T-helper 22 cell (primary cell): ENCODE results near the gene LOXHD1.

Source experiments
- DNase-seq: peaks from one replicate; pipeline ENCODE4 v3.0.0-alpha.2; 2020; ENCODE audit warnings: low read depth

Gene LOXHD1, protein sequence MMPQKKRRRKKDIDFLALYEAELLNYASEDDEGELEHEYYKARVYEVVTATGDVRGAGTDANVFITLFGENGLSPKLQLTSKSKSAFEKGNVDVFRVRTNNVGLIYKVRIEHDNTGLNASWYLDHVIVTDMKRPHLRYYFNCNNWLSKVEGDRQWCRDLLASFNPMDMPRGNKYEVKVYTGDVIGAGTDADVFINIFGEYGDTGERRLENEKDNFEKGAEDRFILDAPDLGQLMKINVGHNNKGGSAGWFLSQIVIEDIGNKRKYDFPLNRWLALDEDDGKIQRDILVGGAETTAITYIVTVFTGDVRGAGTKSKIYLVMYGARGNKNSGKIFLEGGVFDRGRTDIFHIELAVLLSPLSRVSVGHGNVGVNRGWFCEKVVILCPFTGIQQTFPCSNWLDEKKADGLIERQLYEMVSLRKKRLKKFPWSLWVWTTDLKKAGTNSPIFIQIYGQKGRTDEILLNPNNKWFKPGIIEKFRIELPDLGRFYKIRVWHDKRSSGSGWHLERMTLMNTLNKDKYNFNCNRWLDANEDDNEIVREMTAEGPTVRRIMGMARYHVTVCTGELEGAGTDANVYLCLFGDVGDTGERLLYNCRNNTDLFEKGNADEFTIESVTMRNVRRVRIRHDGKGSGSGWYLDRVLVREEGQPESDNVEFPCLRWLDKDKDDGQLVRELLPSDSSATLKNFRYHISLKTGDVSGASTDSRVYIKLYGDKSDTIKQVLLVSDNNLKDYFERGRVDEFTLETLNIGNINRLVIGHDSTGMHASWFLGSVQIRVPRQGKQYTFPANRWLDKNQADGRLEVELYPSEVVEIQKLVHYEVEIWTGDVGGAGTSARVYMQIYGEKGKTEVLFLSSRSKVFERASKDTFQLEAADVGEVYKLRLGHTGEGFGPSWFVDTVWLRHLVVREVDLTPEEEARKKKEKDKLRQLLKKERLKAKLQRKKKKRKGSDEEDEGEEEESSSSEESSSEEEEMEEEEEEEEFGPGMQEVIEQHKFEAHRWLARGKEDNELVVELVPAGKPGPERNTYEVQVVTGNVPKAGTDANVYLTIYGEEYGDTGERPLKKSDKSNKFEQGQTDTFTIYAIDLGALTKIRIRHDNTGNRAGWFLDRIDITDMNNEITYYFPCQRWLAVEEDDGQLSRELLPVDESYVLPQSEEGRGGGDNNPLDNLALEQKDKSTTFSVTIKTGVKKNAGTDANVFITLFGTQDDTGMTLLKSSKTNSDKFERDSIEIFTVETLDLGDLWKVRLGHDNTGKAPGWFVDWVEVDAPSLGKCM (N-terminal part only)

DNA sequence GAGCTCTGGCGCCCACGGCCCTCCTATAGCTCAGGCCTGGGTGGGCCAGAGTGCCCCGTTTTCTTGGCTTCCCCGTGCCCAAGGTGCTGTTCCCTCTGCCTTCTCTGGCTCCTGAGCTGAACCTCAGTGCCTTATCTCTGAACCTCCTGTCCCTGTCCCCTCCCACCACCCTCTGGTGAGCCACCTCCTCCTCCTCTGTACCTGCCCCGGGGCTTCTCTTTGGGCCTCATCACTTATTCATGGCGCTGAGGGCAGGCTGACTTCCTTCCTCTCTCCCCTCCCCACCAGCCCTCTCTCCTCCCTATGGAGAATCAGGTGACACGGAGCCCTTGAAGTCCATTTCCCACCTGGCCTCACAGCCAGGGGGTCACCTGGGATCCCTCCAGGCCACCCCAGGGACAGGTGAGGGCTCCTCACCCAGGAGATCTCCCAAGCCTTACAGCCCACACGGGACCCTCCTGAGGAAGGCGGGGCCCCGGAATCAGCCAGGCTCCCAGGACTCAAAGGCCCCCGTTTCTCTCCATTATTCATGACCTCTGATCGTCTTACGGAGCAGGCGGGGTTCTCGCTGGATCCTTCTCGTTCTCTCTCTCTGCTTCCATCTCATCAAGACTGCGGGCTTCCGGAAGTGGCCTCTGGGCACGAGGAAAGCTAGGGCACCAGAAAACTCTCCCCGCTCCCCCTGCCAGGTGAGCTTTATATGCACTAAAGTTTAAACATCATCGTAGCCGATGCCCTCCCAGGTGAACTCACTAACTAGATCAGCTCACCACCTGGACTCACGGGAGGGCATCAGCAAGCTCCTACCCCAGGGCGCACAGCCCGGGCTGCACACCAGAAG lies at the start of gene LOXHD1:
Gene LOXHD1 (minus strand): TSS at position 106 of the 841 bp plus-strand sequence. CDS start 187 bp downstream, outside the sequence.
- no peak for DNase-seq

DNA sequence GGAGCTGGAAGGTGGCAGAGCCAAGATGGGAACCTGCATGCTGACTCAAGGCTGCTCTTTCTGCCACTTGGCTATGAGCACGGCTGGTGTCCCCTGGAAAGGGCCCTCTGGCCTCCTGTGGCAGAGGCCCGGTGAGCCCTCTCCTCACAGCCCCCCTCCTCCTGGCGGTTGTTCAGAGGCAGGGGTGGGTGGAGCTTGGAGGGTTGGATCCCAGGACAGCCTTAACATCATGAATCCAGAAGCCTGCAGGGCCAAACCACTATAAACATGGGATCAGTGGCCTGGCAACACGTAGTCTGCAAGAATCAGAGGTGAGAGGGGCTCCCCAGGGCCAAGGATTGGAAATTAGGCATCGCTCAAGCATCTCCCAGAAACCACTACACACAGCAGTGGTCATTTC lies 48.5 kb upstream of the LOXHD1 start:
- no peak for DNase-seq

DNA sequence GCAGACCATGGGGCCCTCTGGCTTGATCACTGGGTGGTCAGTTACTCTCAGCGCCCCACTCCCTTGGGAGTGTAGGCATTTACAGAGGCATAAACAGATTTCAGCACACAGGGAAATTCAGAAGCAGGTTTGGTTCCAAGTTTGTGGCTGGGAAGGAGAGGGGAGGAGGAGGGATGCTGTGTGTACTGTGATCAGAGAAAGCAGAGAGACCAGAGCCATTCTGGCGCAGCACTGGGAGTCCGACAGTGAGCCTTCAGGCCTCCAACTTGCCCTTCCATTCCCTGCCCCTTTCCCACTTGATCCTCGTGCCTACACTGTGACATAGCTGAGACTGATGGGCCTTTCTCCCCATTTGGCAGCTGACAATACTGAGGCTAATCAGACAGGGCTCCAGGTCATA lies 47.8 kb upstream of the LOXHD1 start:
- DNase-seq: no peak

DNA sequence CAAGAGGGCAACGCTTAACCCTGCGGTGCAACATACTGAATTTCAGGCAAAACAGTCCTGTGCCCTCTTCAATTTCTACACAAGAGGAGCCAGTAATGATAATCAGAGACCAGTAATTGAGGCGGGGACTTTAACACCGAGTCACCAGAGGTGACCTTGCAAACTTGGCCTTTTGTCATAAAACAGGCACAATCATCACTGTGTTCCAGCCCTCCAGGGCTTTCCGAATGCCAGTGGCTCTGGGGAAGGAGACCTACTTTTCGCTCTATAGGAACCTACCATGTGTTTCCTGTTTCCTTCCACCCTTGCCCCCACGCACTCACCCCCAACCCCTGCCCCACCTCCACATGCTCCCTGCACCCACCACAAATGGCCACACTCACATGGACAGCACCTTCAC lies 47.2 kb upstream of the LOXHD1 start:
- no peak for DNase-seq

DNA sequence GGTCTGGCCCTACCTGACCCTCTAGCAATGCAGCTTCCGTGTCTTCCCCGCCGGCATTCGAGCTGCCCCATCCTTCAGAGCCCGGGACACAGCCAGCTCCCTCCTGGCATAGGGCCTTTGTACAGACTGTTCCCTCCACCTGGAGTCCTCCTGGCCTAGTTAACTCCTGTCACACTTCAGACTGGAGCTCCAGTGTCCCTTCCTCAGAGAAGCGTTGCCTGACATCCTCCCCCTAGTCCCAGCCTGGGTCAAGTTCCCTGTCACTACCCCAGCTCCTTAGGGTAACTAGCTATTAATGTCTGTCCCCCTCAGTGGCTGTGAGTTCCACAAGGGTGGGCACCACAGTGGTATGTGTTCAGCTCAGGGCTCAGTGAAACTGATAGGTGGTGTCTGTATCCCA lies 45.5 kb upstream of the LOXHD1 start:
- no peak for DNase-seq

DNA sequence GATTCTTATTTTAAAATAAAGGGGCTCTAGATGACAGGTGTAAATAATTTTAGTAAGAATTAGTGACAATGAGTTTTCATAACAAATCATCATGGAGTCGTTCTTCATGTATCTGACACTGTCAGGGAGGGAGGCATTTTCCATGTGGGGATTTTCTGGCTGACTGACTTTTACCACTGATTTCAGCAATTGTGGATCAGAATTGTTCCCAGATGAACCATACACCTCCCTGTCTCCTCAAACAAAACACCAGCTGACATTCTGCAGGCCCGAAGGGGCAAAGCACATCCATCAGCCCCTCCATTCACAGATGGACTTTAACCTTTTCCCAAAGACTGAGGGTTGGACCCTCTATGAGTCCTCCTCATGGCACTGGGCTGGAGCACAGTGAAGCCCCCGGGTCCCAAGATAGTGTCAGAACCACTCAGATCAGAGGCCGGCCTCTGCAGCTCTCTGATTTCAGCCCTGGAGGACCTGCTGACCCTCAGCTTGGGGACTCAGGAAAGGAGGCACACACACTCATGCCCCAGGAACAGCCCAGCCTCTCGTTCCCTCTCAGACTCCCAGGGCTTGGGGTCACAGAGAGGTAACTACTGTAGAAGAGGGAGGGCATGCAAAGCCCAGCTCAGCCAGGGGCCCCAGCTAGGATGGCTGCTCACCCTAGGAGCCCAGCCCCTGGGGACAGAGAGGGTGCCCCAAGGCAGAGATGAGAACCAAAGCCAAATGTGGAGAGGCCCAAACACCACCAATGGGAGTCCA lies 43.2 kb upstream of the LOXHD1 start:
- DNase-seq: no peak

DNA sequence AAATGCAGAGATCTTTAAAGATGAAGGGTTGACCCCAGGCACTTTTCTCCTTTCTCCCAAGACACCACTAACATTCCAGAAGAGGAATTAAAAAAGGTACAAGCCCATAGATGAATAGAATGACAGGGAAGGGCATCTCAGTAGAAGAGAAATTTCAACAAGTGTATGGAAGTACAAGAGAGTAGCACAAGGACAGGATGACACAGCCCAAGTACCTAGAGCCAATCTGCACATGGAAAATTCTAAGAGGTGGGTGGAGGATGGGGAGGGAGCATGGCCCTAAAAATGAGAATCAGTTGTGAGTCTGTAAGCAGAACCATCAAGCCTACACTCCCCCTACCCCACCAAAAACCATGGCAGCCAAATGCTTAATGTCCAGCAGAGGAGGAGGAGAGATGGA lies 39.7 kb upstream of the LOXHD1 start:
- DNase-seq: no peak

DNA sequence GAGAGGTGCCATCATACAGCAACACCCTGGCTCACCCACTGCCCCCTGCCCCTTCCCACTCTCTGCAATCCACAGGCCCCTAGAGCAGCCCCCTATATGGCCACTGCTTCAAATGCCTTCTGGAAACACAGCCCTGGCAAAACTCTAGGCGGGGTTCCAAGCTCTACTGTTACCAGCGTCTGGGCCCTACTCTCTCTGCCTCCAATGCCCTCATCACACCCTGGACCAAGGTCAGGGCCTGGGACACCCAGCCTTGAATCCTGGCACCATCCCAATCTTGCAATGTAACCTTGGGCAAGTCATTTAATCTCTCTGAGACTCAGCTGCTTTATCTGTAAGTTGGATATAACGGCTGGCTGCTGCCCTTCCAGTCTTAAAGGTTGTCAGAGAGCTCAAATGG lies 39.2 kb upstream of the LOXHD1 start:
- DNase-seq: no peak

DNA sequence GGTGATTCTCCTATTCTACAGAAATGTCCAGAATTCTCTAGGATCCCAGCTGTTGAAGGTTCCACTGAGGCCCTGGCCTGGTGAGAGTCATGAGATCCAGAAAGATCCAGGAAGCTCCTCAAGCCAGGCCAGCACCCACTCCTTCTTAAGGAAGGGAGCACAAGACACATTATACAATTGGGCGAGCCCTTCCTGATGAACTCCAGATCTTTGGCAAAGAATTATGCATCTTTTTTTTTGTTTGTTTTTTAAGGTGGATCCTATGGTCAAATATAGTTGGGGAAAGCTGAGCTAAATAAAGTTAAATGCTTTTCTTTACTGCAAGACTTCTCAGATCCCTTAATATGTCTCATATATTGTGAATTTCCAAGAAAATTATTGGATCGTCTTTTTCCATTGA lies 37.0 kb upstream of the LOXHD1 start:
- no peak for DNase-seq

DNA sequence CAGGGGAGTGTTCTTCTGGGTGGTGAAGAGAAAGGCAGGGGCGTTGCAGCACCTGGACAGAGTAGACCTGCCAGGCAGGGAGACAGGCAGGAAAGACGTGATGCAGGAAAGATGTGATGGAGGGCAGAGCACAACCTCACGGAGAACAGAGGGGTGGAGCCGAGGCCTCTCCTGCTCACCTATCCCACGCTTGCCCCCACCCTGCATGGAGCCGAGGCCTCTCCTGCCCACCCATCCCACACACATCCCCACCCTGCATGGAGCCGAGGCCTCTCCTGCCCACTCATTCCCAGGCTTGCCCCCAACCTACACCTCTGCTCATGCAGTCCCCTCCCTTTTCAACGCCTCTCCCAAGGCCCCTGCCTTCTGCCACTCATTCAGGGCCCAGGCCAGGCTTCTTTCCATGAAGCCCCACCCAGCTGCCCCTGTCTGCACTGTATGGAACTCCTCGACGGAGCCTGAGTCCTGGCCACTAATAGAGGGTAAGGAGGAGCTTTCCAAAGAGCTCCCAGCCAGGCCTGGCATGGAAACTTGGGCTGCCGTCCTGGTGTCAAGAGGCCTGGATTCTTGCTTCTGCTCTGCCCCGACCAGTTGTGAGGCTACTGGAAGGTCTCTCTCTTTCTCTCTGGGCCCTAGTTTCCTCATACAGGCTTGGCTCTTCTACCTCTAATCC lies 32.0 kb upstream of the LOXHD1 start:
- no peak for DNase-seq

DNA sequence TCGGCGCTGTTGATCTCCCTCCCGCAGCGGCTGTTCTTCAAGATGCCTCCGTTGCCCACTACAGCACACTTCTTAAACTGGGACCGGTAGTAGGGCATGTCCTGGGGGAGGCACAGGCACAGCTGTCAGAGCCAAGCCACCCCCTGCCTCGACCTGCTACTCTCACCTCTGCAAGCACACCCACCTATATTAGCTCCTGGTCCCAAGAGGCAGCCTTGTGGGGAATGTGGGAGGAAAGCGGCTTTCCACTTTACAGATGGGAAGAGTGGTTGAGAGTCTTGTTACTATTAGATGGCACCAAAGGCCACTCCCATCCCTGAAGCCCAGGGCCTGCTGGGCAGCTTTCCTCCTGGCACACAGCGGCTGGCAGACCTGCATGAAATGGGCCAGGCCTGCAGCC lies 29.2 kb upstream of the LOXHD1 start:
- no peak for DNase-seq

DNA sequence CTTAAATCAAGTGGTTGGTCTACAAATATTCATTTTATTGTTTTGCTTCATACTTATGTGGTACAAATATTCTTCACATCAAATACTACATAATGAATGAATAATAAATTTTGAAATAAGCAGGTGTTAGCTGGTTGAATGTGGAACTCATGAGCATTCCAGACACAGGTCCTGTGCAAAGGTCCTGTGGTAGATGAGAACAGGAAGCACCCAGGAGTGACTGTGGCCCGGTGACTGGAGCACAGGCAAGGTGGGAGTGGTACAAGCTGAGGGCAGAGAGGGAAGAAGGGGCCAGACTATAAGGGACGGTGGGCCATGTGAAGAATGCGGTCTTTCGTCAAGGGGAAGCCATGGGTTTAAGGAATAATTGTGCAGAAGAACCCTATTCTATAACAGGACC lies 26.2 kb upstream of the LOXHD1 start:
- DNase-seq: no peak

DNA sequence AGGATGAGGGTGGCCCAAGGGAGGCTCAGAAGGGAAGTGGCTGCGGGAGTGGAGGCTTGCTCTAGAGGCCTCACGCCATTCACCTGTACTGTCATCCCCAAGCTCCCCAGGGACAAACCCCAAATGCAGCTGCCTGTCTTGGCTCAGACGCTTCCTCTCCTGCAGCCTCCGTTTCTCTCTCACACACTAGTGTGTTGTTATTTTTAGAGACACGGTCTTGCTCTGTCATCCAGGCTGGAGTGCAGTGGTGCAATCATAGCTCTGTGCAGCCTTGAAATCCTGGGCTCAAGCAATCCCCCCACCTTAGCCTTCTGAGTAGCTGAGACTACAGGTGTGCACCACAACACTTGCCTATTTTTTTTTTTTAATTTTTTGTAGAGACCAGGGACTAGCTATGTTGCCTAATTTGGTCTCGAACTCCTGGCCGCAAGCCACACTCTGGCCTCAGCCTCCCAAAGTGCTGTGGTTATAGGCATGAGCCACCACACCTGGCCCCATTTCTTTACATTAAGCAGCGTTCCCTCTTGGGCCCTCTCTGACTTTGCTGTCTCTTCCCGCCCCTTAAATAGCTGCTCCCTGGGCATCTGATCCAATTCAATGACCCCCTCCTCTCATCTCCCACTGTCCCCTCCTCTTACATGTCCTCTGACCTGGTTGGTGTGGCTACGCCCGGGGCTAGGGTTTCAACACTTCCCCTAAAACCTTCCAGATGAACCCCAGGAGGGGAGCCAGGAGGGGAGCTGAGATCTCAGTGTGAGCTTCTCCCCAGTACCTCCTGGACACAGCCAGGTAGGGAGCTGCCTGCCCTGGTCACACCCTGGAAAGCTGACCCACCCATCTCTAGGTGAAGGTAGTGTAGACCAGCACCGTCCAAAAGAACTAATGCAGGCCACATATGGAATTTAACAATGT lies 24.0 kb upstream of the LOXHD1 start:
- no peak for DNase-seq

DNA sequence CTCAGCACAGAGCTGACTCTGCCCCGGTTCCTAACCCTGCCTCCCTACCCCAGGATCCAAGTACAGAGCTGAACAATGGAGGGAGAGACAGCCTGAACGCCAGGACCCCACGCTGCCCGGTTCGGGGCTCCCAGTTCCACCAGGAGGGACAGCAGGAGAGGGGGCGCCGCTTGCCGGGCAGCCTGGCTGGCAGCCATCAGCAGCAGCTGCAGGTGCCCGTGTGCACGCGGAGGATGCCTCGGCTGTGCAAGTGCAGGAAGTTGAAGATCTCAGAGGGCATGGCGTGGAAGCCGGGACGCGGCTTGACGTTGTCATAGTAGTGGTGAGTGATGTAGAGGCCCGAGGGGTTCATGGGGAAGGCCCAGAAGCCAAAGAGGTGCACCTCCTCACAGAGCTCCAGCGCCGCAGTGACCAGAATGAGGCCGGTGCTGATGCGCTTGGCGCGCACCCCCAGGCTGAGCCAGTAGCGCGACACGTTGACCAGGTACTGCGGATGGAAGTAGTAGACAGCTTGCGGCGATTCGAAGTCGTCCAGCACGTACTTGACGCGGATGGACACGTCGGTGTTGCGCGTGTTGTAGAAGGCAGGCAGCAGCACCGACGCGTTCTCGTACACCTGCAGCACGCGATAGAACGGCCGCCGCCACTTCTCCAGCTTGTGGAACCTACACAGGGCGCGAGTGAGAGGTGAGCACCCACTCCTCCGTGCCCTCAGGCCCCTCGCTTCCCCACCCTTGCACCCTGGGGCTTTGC lies 23.0 kb upstream of the LOXHD1 start:
- no peak for DNase-seq

DNA sequence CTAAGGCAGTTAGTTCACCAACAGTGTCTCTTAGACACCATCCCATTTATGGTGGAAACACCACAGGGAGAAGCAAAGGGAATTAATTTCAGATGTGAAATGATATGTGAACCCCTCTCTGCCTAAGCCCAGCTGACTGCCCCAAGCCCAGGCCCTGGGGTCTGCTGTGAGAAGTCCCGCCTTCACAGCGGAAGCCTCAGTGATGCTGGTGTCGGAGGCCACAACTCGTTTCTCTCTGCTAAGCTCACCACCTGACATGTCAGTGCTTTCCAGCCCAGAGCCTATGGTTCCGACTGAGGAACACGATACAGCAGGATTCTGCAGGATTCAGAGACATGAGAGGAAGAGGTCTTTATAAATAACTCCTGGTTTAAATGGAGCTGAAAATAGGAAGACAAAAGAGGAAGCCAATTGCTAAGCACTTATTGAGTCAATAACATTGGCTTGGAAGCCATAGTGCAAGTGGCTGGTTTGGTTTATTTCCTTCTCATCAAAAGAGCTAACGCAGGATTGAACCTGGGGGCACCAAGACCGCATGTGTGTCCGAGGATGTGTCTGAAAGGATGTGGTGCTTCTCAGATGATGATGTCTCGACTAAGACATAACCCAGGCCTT lies 21.9 kb upstream of the LOXHD1 start:
- no peak for DNase-seq

DNA sequence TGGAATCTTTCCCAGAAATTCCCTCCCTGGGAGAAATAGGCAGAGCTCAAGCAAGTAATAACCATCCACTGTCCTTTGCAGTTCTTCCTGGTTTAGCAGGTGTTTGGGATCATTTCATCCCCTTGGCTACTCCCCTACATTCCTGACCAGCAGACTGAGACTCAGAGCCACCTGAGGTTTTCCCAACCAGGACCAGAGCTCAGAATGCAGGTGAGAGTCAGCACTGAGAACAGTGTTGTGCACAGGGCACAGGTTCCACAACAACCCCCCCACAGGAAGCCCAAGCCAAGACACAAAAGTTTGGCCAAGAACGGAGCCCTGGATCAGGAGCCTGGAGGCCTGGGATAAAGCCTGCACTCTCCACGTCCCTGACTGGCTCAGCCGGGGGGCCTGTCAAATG lies 21.0 kb upstream of the LOXHD1 start:
- no peak for DNase-seq

DNA sequence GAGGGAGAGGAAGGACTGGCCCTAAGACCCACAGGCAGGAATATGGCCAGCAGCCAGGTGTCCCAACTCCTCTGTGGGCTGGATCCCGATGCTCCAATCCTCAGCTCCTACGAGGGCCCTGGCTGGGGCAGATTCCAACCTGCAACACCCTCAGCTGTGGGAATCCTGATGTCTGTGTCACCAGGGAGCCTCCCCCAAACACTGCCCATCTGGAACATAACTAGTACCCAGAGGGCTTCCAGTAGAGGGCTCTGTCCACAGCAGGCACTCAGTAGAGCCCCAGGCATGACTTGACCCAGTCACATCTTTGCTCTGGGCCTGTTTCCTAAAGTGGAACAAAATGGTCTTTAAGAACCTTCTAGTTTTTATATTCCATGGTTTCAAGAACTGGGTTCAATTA lies 20.6 kb upstream of the LOXHD1 start:
- no peak for DNase-seq
